IPS-18a (cell line): ENCODE results near the gene NCKAP5.

Experiments used
- H3K27ac ChIP-seq: one replicate; pipeline ENCODE4 v1.5.1; 2013; ENCODE audit warnings: low read length
- H3K27me3 ChIP-seq: one replicate; pipeline ENCODE4 v1.6.1; 2013; ENCODE audit warnings: mild to moderate bottlenecking, low read length; ENCODE audit not compliant: control insufficient read depth, insufficient read depth
- H3K36me3 ChIP-seq: one replicate; pipeline ENCODE4 v1.6.1; 2013; ENCODE audit warnings: low read depth, low read length; ENCODE audit not compliant: control insufficient read depth
- H3K4me1 ChIP-seq: one replicate; pipeline ENCODE4 v1.6.1; 2013; ENCODE audit warnings: low read depth, low read length; ENCODE audit not compliant: control insufficient read depth
- H3K4me3 ChIP-seq: one replicate; pipeline ENCODE4 v1.5.1; 2013; ENCODE audit warnings: low read length
- H3K9ac ChIP-seq: one replicate; pipeline ENCODE4 v1.6.1; 2013; ENCODE audit warnings: mild to moderate bottlenecking, low read length, moderate library complexity
- H3K9me3 ChIP-seq: one replicate; pipeline ENCODE4 v1.6.1; 2013; ENCODE audit warnings: low read depth, low read length; ENCODE audit not compliant: control insufficient read depth

The NCKAP5 gene

DNA sequence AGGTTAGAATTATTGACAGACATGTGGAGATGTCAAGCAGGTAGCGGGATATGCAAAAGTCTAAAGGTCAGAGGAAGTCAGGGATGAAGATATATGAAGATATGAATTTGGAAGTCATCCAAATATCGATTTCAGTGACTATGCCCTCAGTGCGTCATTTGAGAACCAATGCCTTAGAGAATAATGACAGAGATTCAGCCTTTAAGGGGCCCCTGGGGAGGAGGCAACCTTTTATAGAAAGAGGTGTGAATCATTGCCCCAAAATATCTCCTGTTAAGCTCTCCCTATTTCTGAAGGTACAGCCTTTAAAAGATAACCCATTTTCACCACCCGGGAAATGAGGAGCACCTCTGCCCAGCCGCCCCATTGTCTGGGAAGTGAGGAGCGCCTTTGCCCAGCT, 223.4 kb downstream of the NCKAP5 start:
- no peak overlapping the region for H3K9ac ChIP-seq
- no peaks in the 10 kb centered on the region for H3K27me3 ChIP-seq
- H3K27ac ChIP-seq: no peak overlapping the region
- H3K4me3 ChIP-seq: no peak overlapping the region
- peaks cover 7% of the 10 kb centered on the region for H3K4me1 ChIP-seq
- H3K36me3 ChIP-seq: no peaks in the 10 kb centered on the region
- H3K9me3 ChIP-seq: no peaks in the 10 kb centered on the region

DNA sequence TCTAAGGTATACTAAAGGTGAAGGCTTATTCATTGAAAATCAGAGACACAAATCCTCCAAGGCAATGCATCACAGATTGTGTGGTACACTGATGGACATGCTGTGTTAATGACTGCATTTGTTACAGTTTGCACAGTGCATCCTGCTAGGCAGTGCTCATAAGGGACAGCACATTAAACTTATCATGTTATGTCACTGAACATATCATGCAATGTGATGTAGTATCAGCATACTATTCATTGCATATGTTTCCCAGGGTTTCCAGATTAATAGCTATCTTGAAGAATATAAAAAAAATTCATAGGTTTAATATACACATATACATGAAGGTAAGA, 225.3 kb downstream of the NCKAP5 start:
- Histone ChIP-seq H3K36me3 (no peaks in the 10 kb centered on the region), H3K27me3 (no peaks in the 10 kb centered on the region), H3K9me3 (no peaks in the 10 kb centered on the region), H3K9ac (no peak overlapping the region), H3K4me1 (peaks cover 7% of the 10 kb centered on the region), H3K4me3 (no peak overlapping the region), H3K27ac (no peak overlapping the region)

DNA sequence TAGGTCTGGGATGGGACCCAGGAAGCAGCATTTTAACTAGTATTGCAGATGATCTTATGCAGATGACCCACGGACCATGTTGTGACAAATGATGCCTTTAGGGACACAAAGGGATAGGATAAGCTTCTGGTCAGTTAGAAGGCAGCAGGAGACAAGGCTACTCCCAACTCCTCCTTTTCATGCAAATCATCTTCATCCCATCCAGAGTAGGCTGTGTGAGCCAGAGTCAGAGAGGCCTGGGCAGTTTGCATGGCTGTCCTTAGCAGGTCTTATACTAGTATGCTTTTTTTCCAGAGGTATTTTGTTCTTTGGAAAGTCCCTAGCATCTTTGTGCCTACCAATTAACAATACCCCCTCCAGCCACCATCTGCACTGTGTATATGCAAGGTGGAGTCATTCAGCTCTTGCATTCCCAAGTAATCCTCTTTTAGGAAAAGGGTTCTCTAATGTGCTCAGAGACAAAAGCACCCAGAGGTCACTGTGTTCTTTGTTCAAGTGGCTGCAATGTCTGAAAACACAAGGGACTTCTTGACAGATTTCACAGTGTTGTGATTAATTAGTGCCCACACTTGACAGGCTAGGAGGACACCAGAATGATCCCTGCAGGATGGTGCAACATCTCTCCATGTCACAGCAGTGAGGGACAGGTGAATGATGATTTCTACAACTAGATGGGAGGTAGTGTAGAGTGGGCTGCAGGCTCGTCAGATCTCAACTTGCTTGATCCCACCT, 225.8 kb downstream of the NCKAP5 start:
- H3K36me3 ChIP-seq: no peaks in the 10 kb centered on the region
- H3K27me3 ChIP-seq: no peaks in the 10 kb centered on the region
- no peak overlapping the region for H3K9ac ChIP-seq
- H3K4me3 ChIP-seq: no peak overlapping the region
- no peaks in the 10 kb centered on the region for H3K9me3 ChIP-seq
- H3K27ac ChIP-seq: no peak overlapping the region
- H3K4me1 ChIP-seq: peaks cover 7% of the 10 kb centered on the region

DNA sequence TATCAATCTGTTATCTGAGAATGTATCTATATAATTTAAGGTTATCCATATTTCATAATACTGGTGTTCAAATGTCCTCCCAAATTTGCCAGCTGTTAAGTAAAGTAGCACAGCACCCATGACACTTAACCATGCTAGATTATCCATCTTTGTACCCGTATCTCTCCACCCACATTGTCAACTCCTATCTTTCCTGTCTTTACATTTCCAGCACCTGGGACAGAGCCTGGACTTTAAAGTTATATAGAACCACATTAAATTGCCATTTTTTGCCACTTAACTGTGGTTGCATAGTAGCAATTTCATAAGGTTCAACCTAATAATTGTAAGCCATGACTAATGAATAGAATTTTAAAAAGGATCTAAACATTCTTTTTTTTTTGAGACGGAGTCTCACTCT, 226.7 kb downstream of the NCKAP5 start:
- Histone ChIP-seq H3K4me3 (no peak overlapping the region), H3K36me3 (no peaks in the 10 kb centered on the region), H3K9ac (no peak overlapping the region)

DNA sequence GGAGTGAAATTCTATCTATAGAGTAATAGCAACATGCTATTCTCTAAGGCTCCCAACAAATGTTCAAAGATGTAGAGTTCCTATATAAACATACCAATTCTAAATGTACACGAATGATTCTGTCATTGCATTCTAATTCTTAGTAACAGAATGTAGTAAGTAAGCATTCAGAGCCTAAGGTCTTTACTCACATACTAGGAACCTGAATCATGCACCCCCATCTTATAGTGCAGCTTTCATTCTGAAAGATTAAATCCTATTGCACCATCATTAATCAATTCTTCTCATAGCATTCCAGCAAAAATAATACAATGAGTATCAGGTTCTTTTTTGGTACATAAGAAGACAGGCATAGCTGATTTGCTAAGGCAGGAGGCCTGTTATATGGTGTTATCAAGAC, 230.0 kb downstream of the NCKAP5 start:
- peaks cover 17% of the 10 kb centered on the region for H3K4me1 ChIP-seq
- no peaks in the 10 kb centered on the region for H3K27me3 ChIP-seq
- no peak overlapping the region for H3K9ac ChIP-seq
- H3K4me3 ChIP-seq: no peak overlapping the region
- no peaks in the 10 kb centered on the region for H3K36me3 ChIP-seq
- H3K9me3 ChIP-seq: no peaks in the 10 kb centered on the region
- H3K27ac ChIP-seq: no peak overlapping the region

More for the DNA sequence above, 226.7 kb downstream of the NCKAP5 start:
- H3K9me3 ChIP-seq: no peaks in the 10 kb centered on the region
- H3K4me1 ChIP-seq: peaks cover 7% of the 10 kb centered on the region
- H3K27ac ChIP-seq: no peak overlapping the region
- no peaks in the 10 kb centered on the region for H3K27me3 ChIP-seq

DNA sequence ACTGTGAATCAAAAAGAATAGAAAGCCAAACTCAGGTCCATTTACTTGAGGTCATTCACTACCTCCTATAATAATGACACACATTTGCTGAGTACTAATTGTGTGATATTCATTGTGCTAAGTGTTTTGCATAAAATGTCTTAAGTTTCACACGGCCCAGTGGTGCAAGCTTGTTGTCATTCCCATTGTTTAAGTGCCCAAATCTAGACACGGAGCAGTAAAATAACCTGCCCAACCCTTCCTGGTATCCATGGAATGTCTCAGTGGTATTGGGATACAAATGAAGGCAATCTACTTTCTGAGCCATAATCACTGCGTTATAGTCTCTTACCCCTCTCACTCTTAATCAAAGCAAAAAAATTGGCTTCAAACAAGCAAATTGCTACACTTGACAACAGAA, 233.3 kb downstream of the NCKAP5 start:
- H3K9ac ChIP-seq: no peak overlapping the region
- H3K4me1 ChIP-seq: peaks cover 10% of the 10 kb centered on the region
- no peak overlapping the region for H3K4me3 ChIP-seq
- H3K36me3 ChIP-seq: no peaks in the 10 kb centered on the region
- H3K9me3 ChIP-seq: no peaks in the 10 kb centered on the region
- H3K27ac ChIP-seq: no peak overlapping the region
- H3K27me3 ChIP-seq: no peaks in the 10 kb centered on the region

DNA sequence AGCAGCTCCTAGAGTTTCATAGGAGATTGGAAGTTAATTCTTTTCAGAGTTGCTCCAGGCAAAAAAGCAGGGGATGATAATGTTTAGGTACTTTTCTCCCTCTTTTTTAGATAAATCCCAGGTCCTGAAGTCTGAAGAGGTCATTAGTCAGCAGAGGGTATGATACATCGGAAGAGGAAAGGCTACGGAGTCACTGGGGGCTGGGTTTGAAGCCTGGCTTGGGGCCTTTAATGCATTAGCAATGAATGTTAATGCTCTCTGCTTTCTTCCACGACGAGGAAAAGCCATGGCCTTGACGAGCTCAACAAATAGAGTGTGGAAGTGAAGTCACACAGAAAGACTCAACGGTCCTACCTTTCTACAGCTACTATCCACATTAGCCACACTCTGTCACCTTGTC, 235.1 kb downstream of the NCKAP5 start:
- no peak overlapping the region for H3K9ac ChIP-seq
- no peaks in the 10 kb centered on the region for H3K27me3 ChIP-seq
- peaks cover 10% of the 10 kb centered on the region for H3K4me1 ChIP-seq
- no peak overlapping the region for H3K4me3 ChIP-seq
- H3K36me3 ChIP-seq: no peaks in the 10 kb centered on the region
- no peak overlapping the region for H3K27ac ChIP-seq
- H3K9me3 ChIP-seq: no peaks in the 10 kb centered on the region

DNA sequence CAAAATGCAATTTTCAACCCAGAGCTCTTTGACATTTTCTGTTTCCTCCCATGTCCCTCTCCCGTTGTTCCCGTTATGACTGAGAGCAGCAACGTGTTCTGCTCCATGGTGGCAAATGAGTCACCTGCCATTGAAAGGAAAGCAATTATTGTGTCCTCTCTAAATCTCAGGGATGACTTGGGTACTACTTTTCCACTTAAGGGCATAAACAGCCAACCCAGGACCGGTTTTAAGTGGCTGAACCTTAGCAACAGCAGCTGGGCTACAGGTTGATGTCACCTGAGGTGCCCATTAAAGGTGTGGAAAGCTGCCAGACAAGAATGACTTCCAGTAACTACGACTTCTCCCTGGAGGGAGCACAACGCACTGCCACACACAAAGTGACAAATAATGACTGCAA, 236.8 kb downstream of the NCKAP5 start:
- Histone ChIP-seq H3K4me3 (no peak overlapping the region), H3K9ac (no peak overlapping the region), H3K4me1 (peaks cover 10% of the 10 kb centered on the region), H3K9me3 (no peaks in the 10 kb centered on the region), H3K36me3 (no peaks in the 10 kb centered on the region), H3K27me3 (no peaks in the 10 kb centered on the region), H3K27ac (no peak overlapping the region)

DNA sequence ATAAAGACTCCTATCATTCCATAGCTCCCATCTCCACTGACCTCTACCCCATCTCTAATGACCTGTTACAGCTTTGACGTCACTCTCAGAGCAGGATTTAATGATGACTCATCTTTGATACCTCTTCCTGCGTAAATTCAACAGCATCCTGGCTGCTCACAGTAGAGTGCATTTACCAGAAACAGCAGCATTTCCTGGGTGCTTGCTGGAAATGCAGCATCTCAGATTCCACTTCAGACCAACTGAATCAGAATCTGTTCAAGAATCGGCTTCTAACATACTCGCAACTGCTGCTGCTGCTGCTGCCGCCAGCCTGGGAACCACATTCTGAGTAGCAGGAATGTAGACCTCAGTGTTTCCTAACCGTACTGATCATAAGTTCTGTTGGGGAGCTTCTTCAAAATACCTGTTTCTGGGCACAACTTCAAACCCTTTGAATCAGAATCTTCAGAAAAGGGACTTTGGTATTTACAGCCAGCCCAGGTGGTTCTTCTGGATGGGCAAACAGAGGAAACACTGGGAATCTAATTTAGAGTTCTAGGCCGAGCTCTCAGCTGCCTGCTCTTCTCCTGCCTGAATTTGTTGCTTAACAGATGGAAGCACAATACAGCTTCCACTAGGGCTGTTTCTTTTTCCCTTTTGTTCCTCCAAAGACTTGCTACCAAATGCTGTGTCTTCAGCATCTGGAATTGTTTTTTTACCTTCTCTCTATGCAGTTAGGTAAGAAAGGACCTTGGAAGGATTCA, 241.4 kb downstream of the NCKAP5 start:
- no peak overlapping the region for H3K9ac ChIP-seq

DNA sequence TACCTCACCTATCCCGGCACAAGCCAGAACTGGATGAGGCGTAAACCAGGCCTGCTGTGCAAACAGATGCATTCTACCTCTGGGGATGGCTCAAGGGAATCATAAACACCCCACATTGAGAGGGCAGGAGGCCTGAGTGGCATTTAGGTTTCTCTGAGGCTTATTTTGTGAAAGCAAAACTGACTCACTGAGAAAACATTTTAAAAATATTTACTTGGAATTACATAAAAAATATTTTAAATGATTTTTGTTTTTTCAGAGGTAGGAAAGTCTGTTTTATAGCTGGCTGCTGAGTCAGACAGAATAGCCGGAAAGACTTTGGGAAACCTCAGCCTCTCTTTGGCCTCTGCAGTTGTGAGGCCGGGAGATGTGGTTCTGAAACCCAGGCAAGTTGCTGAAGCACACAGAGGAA, 244.1 kb downstream of the NCKAP5 start:
- H3K27ac ChIP-seq: no peak overlapping the region

More for the DNA sequence above, 241.4 kb downstream of the NCKAP5 start:
- H3K9me3 ChIP-seq: no peaks in the 10 kb centered on the region
- peaks cover 6% of the 10 kb centered on the region for H3K4me1 ChIP-seq
- no peaks in the 10 kb centered on the region for H3K36me3 ChIP-seq
- H3K27me3 ChIP-seq: no peaks in the 10 kb centered on the region
- H3K4me3 ChIP-seq: no peak overlapping the region
- H3K27ac ChIP-seq: no peak overlapping the region

DNA sequence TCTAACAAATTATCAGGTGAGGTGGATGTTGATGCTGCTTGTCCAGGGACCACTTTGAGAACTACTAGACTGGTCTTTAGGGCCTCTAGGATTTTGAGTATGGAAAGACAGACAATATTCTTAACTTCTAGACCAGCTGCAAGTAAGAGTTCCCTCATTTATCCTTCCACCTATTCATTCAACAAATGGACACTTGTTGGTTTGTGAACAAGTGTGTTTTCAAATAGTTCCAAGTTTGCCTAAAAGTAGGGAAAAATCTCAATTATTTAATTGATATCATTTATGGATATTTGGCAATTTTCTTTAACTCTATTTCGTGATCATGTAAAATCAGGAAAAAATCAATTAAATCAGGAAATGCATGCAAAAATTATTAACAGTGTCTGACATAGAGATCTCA, 245.4 kb downstream of the NCKAP5 start:
- peaks cover 6% of the 10 kb centered on the region for H3K4me1 ChIP-seq

More for the DNA sequence above, 244.1 kb downstream of the NCKAP5 start:
- no peaks in the 10 kb centered on the region for H3K36me3 ChIP-seq
- H3K9me3 ChIP-seq: no peaks in the 10 kb centered on the region
- H3K4me1 ChIP-seq: peaks cover 6% of the 10 kb centered on the region
- H3K4me3 ChIP-seq: no peak overlapping the region
- H3K9ac ChIP-seq: no peak overlapping the region
- H3K27me3 ChIP-seq: no peaks in the 10 kb centered on the region

DNA sequence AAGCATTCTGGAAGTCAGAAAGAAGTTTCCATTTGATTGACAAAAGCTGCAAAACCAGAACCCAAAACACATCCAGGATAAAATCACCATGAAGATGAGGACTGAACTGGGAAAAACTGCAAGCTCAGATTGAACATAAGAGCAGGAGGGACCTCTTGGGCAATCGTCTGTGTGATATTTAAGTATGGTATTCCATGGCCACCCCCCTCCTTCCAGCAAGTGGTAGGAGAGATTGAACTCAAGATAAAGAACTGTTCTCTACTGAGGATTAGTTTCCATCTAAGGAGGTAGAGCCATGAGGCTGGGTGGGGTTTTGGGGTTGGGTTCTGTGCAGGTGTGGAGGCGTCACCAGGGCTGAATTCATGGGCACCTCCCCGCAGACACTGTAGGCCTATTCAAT, 251.1 kb downstream of the NCKAP5 start:
- no peak overlapping the region for H3K27ac ChIP-seq
- no peaks in the 10 kb centered on the region for H3K27me3 ChIP-seq
- no peaks in the 10 kb centered on the region for H3K36me3 ChIP-seq
- no peaks in the 10 kb centered on the region for H3K9me3 ChIP-seq
- H3K4me3 ChIP-seq: no peak overlapping the region
- H3K9ac ChIP-seq: no peak overlapping the region
- peaks cover under 1% of the 10 kb centered on the region for H3K4me1 ChIP-seq

More for the DNA sequence above, 245.4 kb downstream of the NCKAP5 start:
- no peaks in the 10 kb centered on the region for H3K9me3 ChIP-seq
- H3K27ac ChIP-seq: no peak overlapping the region
- no peaks in the 10 kb centered on the region for H3K36me3 ChIP-seq
- H3K27me3 ChIP-seq: no peaks in the 10 kb centered on the region
- no peak overlapping the region for H3K4me3 ChIP-seq
- H3K9ac ChIP-seq: no peak overlapping the region
